Subcutaneous adipose tissue (tissue), 4 donors: ENCODE measurements around the gene PPP2R5C. TPM values are rescaled to one million over a fixed set of nuclear protein-coding genes. Genes with fewer than 3 reads are reported as not detected.

Experiments
- total RNA-seq, 4 donors: library from RNA; depleted of rRNA; stranded (reverse); fragments of >200 nt; gene quantifications; one replicate each; pipeline ENCODE4 v1.1.0, GENCODE V29; 2016
- TF ChIP-seq, protein P1 (sequence below): fragments of 450-650 bp; IDR thresholded peaks from one replicate; pipeline ENCODE4 v1.5.1; 2016; ENCODE audit warnings: low read depth, mild to moderate bottlenecking, control low read depth, antibody characterized with exemption, moderate library complexity

The PPP2R5C gene
- total RNA-seq, 4 donors from 2014 or later = 98.9 to 127 (median 102) TPM

DNA sequence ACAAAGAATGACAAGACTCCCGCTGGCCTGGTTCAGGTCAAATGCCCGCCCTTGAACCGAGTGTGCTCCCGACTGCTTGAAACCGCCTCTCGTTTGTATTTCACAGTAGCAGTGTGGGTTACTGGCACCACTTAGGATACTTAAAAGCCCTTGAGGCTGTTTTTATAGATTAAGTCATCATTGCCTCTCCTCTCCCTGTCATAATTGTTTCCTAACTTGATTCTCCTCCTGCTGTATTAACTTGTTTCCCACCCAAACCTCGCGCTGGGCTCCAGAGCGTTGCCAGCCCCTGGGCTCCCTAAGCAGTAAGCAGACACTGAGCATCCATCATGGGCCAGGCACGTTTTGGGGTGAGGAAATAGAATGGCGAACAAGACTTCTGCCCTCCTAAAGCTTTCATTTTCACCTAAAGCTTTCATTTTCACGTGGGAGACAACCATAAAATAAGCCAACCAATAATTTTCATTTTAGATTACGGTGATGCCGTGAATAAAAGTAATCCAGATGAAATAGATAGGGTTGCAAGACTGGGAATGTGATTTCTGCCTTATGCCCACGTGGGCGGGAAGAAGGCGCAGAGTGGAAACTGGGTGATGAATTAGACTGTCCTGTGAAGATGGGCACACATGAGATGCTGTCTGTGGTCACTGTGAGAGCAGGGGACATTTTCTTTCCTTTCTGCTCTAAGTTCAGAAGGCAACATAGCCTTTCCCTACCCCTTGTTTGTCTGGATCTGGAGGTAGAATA is 97.5 kb downstream of the PPP2R5C start:
- TF ChIP-seq, protein P1, sequence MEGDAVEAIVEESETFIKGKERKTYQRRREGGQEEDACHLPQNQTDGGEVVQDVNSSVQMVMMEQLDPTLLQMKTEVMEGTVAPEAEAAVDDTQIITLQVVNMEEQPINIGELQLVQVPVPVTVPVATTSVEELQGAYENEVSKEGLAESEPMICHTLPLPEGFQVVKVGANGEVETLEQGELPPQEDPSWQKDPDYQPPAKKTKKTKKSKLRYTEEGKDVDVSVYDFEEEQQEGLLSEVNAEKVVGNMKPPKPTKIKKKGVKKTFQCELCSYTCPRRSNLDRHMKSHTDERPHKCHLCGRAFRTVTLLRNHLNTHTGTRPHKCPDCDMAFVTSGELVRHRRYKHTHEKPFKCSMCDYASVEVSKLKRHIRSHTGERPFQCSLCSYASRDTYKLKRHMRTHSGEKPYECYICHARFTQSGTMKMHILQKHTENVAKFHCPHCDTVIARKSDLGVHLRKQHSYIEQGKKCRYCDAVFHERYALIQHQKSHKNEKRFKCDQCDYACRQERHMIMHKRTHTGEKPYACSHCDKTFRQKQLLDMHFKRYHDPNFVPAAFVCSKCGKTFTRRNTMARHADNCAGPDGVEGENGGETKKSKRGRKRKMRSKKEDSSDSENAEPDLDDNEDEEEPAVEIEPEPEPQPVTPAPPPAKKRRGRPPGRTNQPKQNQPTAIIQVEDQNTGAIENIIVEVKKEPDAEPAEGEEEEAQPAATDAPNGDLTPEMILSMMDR = no peak

DNA sequence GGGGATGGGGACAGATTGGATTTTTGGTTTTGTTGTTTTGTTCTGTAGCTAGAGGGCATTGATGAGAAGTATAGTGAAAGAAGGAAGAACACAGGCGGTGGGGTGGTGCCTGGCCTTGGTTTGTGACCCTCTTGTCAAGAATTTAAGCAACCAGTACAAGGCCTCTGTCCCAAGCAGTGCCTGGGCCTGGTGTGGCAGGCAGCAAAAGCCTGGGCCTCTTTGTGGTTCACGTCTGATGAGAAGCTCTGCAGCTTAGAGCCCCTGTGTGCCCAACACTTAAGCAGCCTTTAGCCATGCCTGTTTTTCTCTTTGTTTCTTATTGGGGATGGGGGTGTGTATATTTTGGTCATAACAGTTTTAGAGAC is 98.0 kb downstream of the PPP2R5C start:
- TF ChIP-seq, protein P1 = no peak

DNA sequence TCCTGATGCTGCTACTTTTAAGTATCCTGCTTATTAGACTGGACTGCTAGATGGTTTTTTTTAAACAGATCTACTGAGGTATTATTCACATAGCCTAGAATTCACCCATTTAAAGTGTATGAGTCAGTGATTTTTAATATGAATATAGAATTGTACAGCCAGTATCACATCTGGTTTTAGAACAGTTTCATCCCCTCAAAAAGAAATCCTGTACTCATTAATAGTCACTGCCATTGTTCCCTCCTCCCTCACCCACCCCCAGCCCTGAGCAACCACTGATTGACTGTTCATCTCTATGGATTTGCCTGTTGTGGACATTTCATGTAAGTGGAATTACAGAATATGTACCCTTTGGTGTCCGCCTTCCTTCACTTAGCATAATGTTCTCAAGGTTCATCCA is 98.4 kb downstream of the PPP2R5C start:
- TF ChIP-seq, protein P1 = no peak

DNA sequence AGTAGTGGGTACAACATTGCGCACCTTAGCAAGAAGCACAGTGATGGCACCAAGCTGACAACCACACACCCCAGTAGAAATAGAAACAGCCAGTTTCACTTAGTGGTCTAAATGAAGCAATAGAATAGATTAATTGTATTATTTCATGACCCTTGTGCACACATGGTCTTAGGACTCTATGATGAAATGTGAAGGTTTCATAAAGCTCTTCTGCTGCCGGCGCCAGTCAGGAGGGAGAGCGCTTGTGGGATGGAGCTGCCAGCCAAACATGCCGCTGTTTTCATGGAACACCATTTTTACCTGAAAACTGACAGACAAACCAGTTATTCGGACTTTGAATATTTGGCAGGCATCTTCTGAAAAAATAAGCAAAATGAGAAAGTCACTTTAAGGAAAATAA is 100.0 kb downstream of the PPP2R5C start:
- TF ChIP-seq, protein P1 = no peak

DNA sequence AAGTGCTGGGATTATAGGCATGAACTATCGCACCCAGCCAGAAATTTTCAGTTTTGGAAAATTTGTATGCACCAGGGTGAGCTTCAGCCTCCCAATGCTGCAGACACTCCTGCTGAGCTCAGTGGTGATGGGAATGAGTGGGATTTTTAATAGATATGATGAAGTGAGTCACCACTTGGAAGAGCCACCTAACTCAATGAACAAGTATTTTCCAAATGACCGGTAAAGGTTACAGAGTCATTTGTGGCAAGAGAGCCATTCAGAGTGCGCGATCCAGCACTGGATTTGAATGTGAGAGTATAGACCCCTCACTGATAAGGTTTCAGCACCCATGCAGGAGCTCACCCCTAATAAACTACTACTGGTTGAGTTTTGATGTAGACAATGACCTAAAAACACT is 100.7 kb downstream of the PPP2R5C start:
- TF ChIP-seq, protein P1 = no peak

DNA sequence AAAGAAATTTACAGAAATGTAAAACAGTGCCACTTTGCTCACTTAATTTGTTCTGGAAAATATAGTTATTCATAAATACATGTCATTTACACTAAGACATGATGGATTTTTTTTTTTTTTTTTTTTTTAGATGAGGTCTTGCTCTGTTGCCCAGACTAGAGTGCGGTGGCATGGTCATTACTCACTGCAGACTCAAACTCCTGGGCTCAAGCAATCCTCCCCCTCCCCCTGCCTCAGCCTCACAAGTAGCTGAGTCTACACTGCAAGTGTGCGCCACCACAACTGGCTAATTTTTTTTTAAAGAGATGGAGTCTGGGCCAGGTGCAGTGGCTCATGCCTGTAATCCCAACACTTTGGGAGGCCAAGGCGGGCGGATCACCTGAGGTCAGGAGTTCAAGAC is 101.2 kb downstream of the PPP2R5C start:
- TF ChIP-seq, protein P1 = no peak

DNA sequence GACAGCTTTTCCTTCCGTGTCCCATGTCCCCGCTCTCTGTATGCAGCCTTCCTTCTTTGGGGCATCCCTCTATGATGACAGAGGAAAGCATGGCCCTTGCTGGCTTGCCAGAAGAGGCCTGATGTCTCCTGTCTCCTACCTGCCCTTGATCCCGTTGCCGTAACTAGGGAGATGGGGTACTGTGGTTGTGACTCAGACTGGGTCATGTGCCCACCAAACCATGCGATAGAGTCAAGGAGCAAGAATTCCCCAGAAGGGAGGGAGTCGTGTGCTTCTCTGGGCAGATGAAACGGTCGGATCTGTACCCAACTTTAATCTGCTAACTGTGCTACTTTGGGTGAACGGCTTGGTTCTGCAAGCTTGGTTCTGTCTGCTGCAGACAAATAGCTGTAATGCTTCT is 103.8 kb downstream of the PPP2R5C start:
- TF ChIP-seq, protein P1 = no peak
